LoVo (cell line): ENCODE data around the gene KDM7A.

Source experiments
- DNase-seq: peaks from one replicate; pipeline ENCODE4 v3.0.0-alpha.2; 2016; ENCODE audit warnings: low spot score

The KDM7A gene

GRCh38 chr7:140055833-140056232 lies 121.0 kb downstream of the KDM7A start:
- DNase-seq = no peak

GRCh38 chr7:140054751-140055150 lies 122.0 kb downstream of the KDM7A start:
- no peak for DNase-seq

GRCh38 chr7:140053812-140054539 lies 122.8 kb downstream of the KDM7A start:
- no peak for DNase-seq

DNA sequence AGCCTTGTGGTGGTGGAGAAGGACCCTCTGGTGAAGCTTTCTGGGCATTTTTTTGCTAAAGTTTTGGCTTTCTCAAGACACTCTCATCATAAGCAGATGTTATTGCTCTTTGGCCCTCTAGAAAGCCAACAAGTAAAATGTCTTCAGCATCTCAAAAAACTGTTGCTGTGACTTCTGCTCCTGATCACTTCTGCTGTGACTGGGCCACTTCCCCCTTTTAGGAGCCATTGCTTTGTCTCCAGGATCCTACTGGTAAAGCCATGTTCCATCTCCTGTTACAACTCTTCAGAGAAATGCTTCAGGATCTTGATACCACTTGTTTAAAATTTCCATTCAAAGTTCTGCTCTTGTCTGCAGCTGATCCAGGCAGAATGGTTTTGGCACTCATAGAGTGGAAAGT lies 125.0 kb downstream of the KDM7A start:
- DNase-seq = no peak

- DNase-seq = no peak
Measured at GRCh38 chr7:140050100-140050499, 126.7 kb downstream of the KDM7A start.

DNA sequence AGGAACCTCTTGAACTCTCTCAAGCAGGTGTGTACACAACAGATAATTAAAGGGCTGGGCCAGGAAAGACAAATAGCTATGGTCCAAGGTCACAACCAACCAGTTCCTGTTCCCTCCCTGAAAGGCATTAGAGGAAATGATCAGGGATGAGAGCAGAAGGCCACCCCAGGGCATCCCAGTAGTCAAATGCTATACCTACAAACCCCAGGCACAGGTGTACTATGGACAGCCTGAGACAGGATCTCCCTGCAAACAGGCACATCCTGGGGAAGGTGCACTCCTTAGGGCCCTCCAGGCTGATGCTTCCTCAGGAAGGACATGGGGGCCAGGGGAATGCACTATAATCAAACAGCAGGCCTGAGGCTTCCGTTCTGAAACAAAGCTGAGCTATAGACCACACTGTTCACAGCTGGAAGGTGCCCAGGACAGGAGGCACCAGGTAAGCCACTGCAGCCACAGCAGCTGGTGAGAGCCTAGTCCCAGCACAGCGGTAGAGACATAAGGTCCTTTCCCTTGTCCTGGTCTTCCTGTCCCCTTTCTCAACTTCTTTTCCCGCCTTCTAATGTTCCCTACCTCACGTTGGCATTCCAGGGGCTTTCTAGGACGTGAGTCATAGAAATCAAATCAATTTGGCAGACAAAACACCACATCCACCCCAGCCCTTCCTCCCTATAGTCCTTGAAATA lies 127.3 kb downstream of the KDM7A start:
- DNase-seq = no peak

DNA sequence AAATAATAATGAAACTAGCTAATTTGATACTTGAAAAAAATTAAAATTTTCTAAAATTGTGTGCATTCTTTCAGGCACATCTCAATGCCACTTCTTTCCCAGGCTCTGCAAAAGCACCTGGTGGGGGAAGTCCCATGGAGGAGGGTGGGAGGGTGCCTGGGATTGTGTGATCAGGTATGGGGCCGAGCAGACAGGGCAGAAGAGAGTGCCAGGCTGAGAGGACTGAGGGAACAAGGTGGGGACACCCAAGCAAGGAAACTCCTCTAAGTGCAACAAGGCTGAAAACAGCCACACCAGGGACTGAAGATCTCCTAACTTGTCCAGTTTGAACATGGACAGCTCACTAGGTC lies 127.8 kb downstream of the KDM7A start:
- DNase-seq = no peak

DNA sequence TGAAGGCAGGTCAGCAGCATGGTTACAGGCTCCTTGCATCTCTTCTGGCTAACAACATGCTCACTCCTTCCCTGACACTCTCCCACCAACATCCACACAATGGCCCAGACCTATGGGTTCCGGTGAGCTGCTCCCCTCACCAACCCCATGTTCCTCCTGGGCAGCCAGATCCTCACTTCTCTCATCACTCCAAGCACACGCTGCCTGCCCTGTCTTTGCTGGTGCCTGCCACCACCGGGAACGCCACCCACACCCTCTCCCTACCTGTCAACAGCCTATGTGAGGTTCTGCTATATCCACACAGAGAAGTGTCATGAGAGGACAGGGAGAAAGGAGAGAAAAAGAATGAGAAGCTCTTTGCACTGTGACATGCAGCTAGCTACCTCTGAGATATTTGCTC lies 128.6 kb downstream of the KDM7A start:
- no peak for DNase-seq

GRCh38 chr7:140047197-140047596 lies 129.6 kb downstream of the KDM7A start:
- DNase-seq = no peak

DNA sequence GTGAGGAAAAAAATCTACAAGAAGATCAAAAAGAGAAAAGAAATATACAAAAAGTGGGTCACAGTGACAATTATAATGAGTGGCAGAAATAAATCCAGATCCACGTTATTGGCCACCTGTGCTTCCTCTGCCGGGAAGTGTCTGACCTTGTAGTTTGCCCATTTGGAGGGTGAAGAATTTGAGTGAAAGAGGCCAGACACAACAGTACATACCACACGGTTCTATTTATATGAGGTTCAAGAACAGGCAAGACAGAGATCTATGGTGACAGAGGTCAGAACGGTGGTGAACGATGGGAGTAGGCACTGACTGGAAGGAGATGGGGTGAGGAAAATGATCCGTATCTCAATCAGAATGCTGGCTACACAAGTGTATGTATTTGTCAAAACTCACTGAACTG lies 131.1 kb downstream of the KDM7A start:
- DNase-seq = no peak

DNA sequence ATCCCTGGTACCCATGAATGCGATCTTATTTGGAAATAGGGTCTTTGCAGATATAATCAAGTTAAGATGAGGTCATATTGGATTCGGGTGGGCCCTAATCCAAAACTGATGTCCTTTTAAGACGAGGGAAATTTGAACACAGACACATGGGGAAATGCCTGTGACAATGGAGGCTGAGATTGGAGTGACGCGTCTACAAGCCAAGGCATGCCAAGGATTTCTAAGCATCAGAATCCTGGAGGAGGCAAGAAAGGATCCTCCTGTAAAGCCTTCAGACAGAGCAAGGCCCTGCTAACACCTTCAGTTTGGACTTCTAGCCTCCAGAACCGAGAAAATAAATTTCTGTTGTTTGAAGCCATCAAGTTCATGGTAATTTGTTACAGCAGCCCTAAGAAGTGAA lies 132.5 kb downstream of the KDM7A start:
- no peak for DNase-seq

DNA sequence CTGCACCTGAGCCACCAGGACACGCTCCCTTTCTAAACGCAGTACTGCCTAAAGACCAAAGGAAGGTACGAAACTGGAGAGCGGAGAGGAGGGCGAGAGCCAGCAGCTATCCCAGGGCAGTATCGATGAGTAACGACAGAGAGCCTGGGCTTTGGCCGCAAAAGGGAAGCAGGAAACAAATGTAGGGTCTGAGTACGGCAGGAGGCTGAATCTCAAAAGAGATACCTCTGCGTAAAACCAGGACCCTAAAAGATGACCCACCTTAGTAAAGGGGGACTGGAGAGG lies 134.5 kb downstream of the KDM7A start:
- DNase-seq = no peak

- no peak for DNase-seq
Measured at GRCh38 chr7:140041659-140042385, 135.0 kb downstream of the KDM7A start.

DNA sequence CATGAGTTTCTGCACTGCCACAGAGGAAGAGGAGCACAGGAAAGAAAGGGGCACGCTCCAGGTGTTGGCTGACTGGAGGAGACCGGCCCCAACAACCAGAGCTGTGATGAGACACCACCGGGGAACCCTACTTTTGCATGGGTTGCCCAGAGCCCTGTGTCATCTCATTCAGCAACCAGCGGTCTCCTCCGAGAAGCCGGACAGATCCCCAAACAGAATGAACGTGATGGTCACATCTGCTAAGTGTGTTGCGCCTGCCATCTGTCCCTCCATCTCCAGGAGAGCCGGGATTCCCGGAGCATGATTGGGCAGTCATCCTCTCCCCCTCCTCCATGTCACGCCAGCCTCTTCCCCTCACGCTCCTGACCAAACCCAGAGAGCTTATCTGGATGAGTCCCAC lies 136.9 kb downstream of the KDM7A start:
- DNase-seq = no peak

- DNase-seq = no peak
Measured at GRCh38 chr7:140039066-140039465, 137.7 kb downstream of the KDM7A start.

DNA sequence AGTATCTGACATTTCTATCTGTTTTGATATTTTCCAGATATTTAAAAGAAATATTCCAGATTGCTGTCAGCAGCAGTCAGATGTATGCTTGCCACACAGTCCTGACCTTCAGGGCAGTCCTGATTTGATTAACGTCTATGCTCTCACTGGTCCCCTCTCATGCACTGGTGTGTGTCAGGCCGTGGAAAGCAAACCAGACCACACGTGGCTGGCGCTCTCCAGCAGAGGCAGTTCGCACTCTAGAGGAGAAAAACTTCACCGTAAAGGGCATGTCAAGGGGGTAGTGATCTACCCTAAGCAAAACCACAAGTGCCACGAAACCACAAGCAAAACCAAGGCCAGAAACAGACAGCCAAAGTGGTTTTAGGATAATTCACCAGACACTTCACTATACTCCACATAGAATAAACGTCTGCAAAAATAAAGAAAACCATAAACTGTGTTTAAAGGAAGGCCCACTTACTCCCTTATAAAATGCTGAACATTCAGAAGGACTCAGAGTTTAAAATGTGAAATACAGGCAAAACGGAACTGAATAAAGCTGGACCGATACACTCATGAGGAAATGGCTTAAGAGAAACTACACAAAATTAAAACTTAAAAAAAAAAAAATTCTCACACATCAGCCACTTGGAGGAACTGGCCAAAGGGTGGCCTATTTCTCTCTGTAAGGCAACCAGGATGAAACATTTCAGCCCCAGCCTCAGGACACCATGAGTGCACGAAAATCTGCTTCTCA lies 140.4 kb downstream of the KDM7A start:
- no peak for DNase-seq

DNA sequence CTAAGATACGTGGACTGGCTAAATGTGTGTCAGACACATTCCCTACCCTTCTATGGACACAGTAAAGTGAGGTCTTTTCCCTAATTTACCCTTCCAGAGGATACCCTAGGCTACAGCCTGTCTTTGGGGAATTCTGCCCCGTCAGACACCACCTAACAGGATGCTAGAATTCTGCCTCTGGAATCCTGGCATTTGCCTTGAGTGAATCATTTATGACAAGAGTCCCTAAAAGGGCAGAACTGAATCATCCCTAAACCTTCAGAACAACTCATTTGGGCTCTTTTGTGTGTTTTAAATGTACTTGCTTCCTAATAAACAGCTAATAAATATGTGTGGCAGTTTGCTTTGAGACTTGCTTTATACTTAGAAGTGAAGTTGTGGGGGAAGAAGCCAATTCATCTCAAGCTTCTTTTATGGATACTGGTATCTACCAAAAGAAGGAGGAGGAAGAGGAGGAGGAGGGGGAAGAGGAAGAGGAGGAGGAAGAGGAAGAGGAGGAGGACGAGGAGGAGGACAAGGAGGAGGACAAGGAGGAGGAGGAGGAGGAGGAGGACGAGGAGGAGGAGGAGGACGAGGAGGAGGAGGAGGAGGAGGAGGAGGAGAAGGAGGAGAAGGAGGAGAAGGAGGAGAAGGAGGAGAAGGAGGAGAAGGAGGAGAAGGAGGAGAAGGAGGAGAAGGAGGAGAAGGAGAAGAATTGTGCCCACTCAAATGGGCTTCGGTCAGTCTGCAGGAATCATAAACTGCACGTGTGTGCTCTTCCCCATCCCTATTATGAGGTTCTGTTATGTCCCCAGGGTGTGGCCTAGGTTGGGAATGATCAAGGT lies 141.2 kb downstream of the KDM7A start:
- no peak for DNase-seq
